ENCODE data around the gene HOOK1. TPM values are rescaled to one million over a fixed set of nuclear protein-coding genes. Genes with fewer than 3 reads are reported as not detected.

Gene HOOK1
- total RNA-seq, 1 experiment from 2014 or later: 42.0 TPM

DNA sequence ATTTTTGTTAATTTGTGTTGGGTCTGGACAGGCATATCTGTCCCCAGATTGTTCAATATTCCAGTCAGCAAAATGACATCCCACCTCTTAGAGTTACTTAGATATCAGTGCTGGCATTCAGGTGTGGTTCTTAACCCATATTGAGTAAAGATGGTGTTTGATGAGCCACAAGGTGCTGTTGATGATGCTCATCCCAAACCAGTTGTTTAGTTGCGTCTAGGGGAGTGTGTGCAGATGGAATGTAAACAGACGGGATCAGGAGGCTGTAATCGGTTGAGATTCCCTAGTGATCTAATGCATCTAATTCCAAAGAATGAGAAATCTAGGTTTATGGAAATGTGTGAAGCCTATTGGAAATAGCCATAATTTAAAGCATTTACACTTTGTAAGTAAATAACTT lies 1.1 kb downstream of the HOOK1 start:
- no peaks in the 10 kb centered on the region for H3K79me1 ChIP-seq (ENCODE audit: insufficient read depth, low read depth, low read length, poor library complexity, severe bottlenecking)
- no peak for DNase-seq
- H3K27ac ChIP-seq (ENCODE audit: insufficient read length, low read depth, low read length): no peak overlapping the region
- no peaks in the 10 kb centered on the region for H3K9me3 Mint-ChIP-seq
- H3K27me3 ChIP-seq (ENCODE audit: insufficient read depth, low read length): no peaks in the 10 kb centered on the region
- no peak overlapping the region for H4K8ac ChIP-seq (replicated peaks; ENCODE audit: insufficient read length, low read depth, low read length)
- peaks cover 8% of the 10 kb centered on the region for H3K79me2 ChIP-seq (ENCODE audit: insufficient read depth, low read length)
- H3K9me3 ChIP-seq (ENCODE audit: control insufficient read depth, low read depth, low read length): no peaks in the 10 kb centered on the region
- H3K4ac ChIP-seq (ENCODE audit: low read depth, low read length): no peak overlapping the region
- H3K23me2 ChIP-seq (ENCODE audit: insufficient read length, low read depth, low read length, poor library complexity, severe bottlenecking): peaks cover 6% of the 10 kb centered on the region
- no peak overlapping the region for H4K91ac ChIP-seq (ENCODE audit: insufficient read length, low read depth, low read length)
- no peaks in the 10 kb centered on the region for H4K20me1 ChIP-seq (ENCODE audit: control insufficient read depth, insufficient read depth, insufficient read length)
- no peak overlapping the region for H3K4me3 Mint-ChIP-seq
- no peak overlapping the region for H2BK20ac ChIP-seq (ENCODE audit: low read depth, low read length, poor library complexity, severe bottlenecking)
- no CpG with 5 or more reads among the region's 3 CpGs for WGBS (ENCODE audit: extremely low coverage, insufficient read length, low lambda C conversion rate)
- H2BK15ac ChIP-seq (ENCODE audit: low read depth, low read length): no peak overlapping the region
- TF ChIP-seq, protein P1, sequence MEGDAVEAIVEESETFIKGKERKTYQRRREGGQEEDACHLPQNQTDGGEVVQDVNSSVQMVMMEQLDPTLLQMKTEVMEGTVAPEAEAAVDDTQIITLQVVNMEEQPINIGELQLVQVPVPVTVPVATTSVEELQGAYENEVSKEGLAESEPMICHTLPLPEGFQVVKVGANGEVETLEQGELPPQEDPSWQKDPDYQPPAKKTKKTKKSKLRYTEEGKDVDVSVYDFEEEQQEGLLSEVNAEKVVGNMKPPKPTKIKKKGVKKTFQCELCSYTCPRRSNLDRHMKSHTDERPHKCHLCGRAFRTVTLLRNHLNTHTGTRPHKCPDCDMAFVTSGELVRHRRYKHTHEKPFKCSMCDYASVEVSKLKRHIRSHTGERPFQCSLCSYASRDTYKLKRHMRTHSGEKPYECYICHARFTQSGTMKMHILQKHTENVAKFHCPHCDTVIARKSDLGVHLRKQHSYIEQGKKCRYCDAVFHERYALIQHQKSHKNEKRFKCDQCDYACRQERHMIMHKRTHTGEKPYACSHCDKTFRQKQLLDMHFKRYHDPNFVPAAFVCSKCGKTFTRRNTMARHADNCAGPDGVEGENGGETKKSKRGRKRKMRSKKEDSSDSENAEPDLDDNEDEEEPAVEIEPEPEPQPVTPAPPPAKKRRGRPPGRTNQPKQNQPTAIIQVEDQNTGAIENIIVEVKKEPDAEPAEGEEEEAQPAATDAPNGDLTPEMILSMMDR (conservative IDR thresholded peaks at IDR 0.05): no peak
- H2AFZ ChIP-seq (ENCODE audit: low read length): no peak overlapping the region
- no peak overlapping the region for H3K56ac ChIP-seq (ENCODE audit: insufficient read length, low read depth, low read length)
- H3K23ac ChIP-seq (ENCODE audit: insufficient read length, low read depth, low read length): no peak overlapping the region
- no peak overlapping the region for H3K14ac ChIP-seq (ENCODE audit: insufficient read depth, low read length)
- H3K36me3 Mint-ChIP-seq (ENCODE audit: insufficient read depth in 1 of 3, low read depth in 3 of 3): no peaks in the 10 kb centered on the region
- H3T11ph ChIP-seq (ENCODE audit: low read length): no peak overlapping the region
- H3K9ac ChIP-seq (ENCODE audit: extremely low read depth, insufficient read length, low read length): peak overlapping the region; percentile 34
- no peak overlapping the region for H2BK12ac ChIP-seq (ENCODE audit: insufficient read length, low read depth, low read length)
- no peak overlapping the region for H2BK5ac ChIP-seq (ENCODE audit: insufficient read length, low read length)
- H3K27me3 Mint-ChIP-seq (ENCODE audit: low read depth): peaks cover 2% of the 10 kb centered on the region
- H3K4me1 ChIP-seq (ENCODE audit: insufficient read depth, low read length): peaks cover 2% of the 10 kb centered on the region; the same call in 1 of the 2 replicates
- H3K18ac ChIP-seq (ENCODE audit: insufficient read length, low read depth, low read length): no peak overlapping the region
- no peak overlapping the region for H4K5ac ChIP-seq (ENCODE audit: insufficient read length, low read depth, low read length)
- H3K4me1 Mint-ChIP-seq: no peaks in the 10 kb centered on the region
- H3K4me2 ChIP-seq (ENCODE audit: insufficient read depth, insufficient read length, low read length): peak overlapping the region; percentile 91
- no peak overlapping the region for H3K27ac Mint-ChIP-seq
- no peak overlapping the region for H2AK5ac ChIP-seq (ENCODE audit: insufficient read length, low read length)
- no peak overlapping the region for H2BK120ac ChIP-seq (ENCODE audit: low read depth, low read length, poor library complexity, severe bottlenecking)

Measured in H9 (cell line).